Measurements from ENCODE around the gene ISOC1. TPM values are rescaled to one million over a fixed set of nuclear protein-coding genes. Genes with fewer than 3 reads are reported as not detected.

The ISOC1 gene
- total and polyA plus RNA-seq, 12 donors, result 30.4 to 102 (median 78.9) TPM

DNA sequence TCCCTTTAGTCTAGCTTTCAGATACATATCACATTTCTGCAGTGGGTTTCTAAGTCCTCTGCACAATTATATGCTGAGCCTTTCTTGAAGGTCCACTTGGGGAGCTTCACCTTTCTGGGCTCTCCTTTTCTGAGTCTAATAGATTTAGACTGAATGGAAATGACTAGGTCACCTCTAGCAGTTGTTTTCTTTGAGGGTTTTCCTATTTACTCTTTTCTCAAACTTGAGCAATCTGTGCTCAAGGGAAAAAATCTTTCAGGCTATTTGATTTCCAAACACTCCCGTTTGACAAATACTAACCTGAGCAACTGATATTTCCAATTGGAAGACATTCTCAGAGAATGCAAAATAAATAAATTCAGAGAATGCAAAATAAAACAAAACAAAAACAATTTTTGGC, 39.0 kb downstream of the ISOC1 start:
- ATAC-seq (no peak), DNase-seq (no peak)
- intact Hi-C loops (cut with DNase I), result loop anchor here in 1 of 10 donors (10.0 kb wide), 1 partner anchor 229 kb away; no protein-coding TSS in a partner anchor

DNA sequence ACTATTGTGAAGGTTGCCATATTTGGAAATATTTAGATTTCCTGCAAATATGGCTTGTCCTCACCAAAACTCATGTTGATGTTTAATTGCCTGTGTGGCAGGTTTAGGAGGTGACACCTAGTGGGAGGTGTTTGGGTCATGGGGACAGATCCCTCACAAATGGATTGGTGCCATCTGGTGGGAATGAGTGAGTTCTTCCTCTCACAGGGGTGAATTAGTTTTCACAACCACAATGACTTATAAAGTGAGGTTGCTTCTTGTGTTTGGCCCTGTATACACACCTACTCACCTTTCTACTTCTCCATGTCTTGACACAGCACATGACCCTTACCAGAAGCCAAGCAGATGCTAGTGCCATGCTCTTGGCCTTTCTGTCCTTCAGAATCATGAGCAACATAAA, 41.1 kb downstream of the ISOC1 start:
- TF ChIP-seq, protein P1, sequence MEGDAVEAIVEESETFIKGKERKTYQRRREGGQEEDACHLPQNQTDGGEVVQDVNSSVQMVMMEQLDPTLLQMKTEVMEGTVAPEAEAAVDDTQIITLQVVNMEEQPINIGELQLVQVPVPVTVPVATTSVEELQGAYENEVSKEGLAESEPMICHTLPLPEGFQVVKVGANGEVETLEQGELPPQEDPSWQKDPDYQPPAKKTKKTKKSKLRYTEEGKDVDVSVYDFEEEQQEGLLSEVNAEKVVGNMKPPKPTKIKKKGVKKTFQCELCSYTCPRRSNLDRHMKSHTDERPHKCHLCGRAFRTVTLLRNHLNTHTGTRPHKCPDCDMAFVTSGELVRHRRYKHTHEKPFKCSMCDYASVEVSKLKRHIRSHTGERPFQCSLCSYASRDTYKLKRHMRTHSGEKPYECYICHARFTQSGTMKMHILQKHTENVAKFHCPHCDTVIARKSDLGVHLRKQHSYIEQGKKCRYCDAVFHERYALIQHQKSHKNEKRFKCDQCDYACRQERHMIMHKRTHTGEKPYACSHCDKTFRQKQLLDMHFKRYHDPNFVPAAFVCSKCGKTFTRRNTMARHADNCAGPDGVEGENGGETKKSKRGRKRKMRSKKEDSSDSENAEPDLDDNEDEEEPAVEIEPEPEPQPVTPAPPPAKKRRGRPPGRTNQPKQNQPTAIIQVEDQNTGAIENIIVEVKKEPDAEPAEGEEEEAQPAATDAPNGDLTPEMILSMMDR (IDR thresholded peaks at IDR 0.05), result peak in 4 of 9 donors; percentile 20 to 36 (median 28)
- no peak for DNase-seq
- intact Hi-C loops (cut with DNase I), result loop anchor here in 2 of 10 donors (5.0 to 10.0 kb wide), 2 partner anchors 231 to 233 kb away; no protein-coding TSS in a partner anchor

More for the DNA sequence above, 39.0 kb downstream of the ISOC1 start:
- H3K4me3 ChIP-seq, result no peak overlapping the region
- H3K36me3 ChIP-seq, result no peaks in the 10 kb centered on the region
- H3K4me1 ChIP-seq, result no peaks in the 10 kb centered on the region
- H3K9me3 ChIP-seq, result peaks cover 0 to 5% (median 0%) of the 10 kb centered on the region in 11 donors
- TF ChIP-seq, protein P1 (IDR thresholded peaks at IDR 0.05), result no peak
- no peaks in the 10 kb centered on the region for H3K27me3 ChIP-seq
- 81 to 92% methylated on average over 1 of the region's 1 CpG for WGBS, 2 donors
- no peak overlapping the region for H3K27ac ChIP-seq

DNA sequence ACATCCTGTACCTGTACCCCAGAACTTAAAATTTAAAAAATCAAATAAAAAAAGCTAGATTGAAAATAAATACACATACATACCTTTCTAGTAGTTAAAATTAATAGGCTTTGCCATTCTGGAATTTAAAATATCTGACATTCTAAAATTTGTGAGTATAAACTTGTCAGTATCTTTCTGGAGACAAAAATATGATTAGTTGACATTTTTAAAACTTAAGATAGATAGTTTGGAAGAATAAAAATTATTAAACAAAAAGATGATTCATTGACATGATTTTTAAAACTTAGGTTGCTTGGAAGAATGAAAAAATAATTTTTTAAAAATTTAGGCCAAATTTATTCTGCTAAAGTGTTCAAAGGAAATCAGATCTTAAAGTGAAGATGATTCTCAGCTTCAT, 43.1 kb downstream of the ISOC1 start:
- TF ChIP-seq, protein P1 (IDR thresholded peaks at IDR 0.05), result no peak
- DNase-seq, result no peak
- intact Hi-C loops (cut with DNase I), result loop anchor here in 2 of 10 donors (5.0 to 10.0 kb wide), 2 partner anchors 233 to 235 kb away; no protein-coding TSS in a partner anchor
- Histone ChIP-seq H3K36me3 (no peaks in the 10 kb centered on the region), H3K9me3 (peaks cover 0 to 5% (median 0%) of the 10 kb centered on the region in 11 donors), H3K4me3 (no peak overlapping the region), H3K27me3 (no peaks in the 10 kb centered on the region), H3K27ac (no peak overlapping the region), H3K4me1 (peaks cover 0 to 8% (median 0%) of the 10 kb centered on the region in 9 donors)
- ATAC-seq, result no peak

More for the DNA sequence above, 41.1 kb downstream of the ISOC1 start:
- Histone ChIP-seq H3K27me3 (no peaks in the 10 kb centered on the region), H3K9me3 (peaks cover 0 to 5% (median 0%) of the 10 kb centered on the region in 11 donors), H3K36me3 (no peaks in the 10 kb centered on the region), H3K27ac (no peak overlapping the region), H3K4me3 (no peak overlapping the region), H3K4me1 (no peaks in the 10 kb centered on the region)
- ATAC-seq, result no peak

DNA sequence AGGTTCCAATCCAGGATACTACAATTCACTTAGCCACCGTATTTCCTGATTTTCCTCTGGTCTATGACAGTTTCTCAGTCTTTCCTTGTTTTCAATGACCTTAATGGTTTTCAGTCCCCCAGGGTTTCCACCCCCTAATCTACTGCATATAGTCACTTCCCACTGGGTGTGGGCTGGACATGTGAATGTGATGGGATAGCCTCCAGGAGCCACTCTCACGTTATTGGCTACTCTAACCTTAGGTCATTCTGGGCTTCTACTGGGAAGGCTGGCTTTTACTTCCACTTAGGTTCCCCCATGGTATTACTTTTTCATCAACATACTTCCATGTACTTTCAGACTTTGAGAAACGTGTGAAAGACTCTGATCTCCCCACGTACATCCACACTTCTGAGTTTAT, 46.5 kb downstream of the ISOC1 start:
- TF ChIP-seq, protein P1 (IDR thresholded peaks at IDR 0.05), result no peak
- ATAC-seq, result no peak
- Histone ChIP-seq H3K27me3 (no peaks in the 10 kb centered on the region), H3K9me3 (peaks cover 0 to 9% (median 0%) of the 10 kb centered on the region in 11 donors), H3K27ac (no peak overlapping the region), H3K4me3 (no peak overlapping the region), H3K36me3 (no peaks in the 10 kb centered on the region), H3K4me1 (peaks cover 0 to 8% (median 0%) of the 10 kb centered on the region in 9 donors)
- no peak for DNase-seq
- 70 to 78% methylated on average over 4 of the region's 4 CpGs for WGBS, 2 donors
- intact Hi-C loops (cut with DNase I), result no loop called here
